Measurements from ENCODE around the gene ATP2A1.
"Not testable (repeated sequence)": the region's sequence is repeated elsewhere in the genome, so short reads cannot be mapped to it uniquely, and the experiment has no call there.

DNA sequence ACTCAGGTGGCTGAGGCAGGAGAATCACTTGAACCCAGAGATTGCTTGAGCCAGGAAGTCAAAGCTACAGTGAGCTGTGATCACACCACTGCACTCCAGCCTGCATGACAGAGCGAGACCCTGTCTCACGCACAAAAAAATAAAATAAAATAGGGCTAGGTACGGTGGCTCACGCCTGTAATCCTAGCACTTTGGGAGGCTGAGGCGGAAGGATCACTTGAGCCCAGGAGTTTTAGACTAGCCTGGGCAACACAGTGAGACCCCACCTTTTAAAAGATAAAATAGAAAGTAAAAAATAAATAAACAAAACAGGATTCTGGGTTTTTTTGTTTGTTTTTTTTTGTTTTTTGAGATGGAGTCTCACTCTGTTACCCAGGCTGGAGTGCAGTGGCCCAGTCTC lies 12.1 kb downstream of the ATP2A1 start:
- TF ChIP-seq EZH2 (IDR thresholded peaks at IDR 0.05; ENCODE audit: insufficient read depth, poor library complexity, severe bottlenecking); EZH2phosphoT487 (IDR thresholded peaks at IDR 0.05; ENCODE audit: insufficient read depth, low read depth): not testable (repeated sequence)

All from GM23248 (cell line).